Nephron (organoid): ENCODE measurements around the gene MCF2L.

Experiments
- H3K27ac Mint-ChIP-seq, 3 experiments: 2 replicates each; pipeline ENCODE4 v1.8.0; 2020; ENCODE audit warnings: mixed read lengths in 3 of 3, mild to moderate bottlenecking in 2 of 3, moderate library complexity in 1 of 3
- H3K27me3 Mint-ChIP-seq: 2 replicates; pipeline ENCODE4 v1.8.0; 2021; ENCODE audit warnings: low read depth, mild to moderate bottlenecking, moderate library complexity, mixed read lengths
- H3K36me3 Mint-ChIP-seq: 2 replicates; pipeline ENCODE4 v1.8.0; 2020; ENCODE audit warnings: low read depth, mixed read lengths
- H3K4me1 Mint-ChIP-seq: 2 replicates; pipeline ENCODE4 v1.8.0; 2020; ENCODE audit warnings: mixed read lengths
- H3K4me3 Mint-ChIP-seq, 3 experiments: 2 replicates each; pipeline ENCODE4 v1.8.0; 2020; ENCODE audit warnings: mild to moderate bottlenecking in 3 of 3, mixed read lengths in 3 of 3, moderate library complexity in 2 of 3
- H3K9me3 Mint-ChIP-seq: 2 replicates; pipeline ENCODE4 v1.8.0; 2020; ENCODE audit warnings: mixed read lengths
- TF ChIP-seq, protein P1 (sequence below), 3 experiments: fragments of 200-600 bp; sonication (generic); IDR thresholded peaks; one replicate each; pipeline ENCODE4 v1.5.0; 2021; ENCODE audit warnings: antibody characterized with exemption in 3 of 3; ENCODE audit not compliant: unreplicated experiment in 3 of 3

Gene MCF2L

DNA sequence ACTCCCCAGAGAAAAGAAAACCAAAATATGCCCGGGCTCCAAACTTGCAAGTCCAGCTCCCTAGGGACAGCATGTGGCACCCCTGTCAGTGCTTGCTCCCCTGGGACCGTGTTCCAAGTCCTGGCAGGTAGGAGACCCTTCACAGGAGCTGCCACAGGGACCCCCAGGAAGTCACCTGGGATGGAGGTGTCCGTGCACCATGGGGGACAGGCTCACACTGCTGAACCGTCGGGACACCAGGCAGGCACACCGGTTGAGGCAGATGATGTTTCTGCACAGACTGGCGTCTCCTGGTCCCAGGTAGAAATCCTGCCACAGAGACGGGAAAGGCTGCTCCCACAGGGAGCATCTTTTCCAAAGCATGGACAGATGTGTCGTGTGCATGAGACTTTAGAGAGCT, 177.7 kb downstream of the MCF2L start:
- Mint-ChIP-seq H3K36me3 (no peaks in the 10 kb centered on the region), H3K4me3 (no peak overlapping the region), H3K9me3 (no peaks in the 10 kb centered on the region), H3K27me3 (no peaks in the 10 kb centered on the region), H3K4me1 (peaks cover 7% of the 10 kb centered on the region), H3K27ac (peak overlapping the region in 1 of 3 experiments; percentile 48)
- TF ChIP-seq, protein P1, sequence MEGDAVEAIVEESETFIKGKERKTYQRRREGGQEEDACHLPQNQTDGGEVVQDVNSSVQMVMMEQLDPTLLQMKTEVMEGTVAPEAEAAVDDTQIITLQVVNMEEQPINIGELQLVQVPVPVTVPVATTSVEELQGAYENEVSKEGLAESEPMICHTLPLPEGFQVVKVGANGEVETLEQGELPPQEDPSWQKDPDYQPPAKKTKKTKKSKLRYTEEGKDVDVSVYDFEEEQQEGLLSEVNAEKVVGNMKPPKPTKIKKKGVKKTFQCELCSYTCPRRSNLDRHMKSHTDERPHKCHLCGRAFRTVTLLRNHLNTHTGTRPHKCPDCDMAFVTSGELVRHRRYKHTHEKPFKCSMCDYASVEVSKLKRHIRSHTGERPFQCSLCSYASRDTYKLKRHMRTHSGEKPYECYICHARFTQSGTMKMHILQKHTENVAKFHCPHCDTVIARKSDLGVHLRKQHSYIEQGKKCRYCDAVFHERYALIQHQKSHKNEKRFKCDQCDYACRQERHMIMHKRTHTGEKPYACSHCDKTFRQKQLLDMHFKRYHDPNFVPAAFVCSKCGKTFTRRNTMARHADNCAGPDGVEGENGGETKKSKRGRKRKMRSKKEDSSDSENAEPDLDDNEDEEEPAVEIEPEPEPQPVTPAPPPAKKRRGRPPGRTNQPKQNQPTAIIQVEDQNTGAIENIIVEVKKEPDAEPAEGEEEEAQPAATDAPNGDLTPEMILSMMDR (IDR thresholded peaks at IDR 0.05; ENCODE audit: unreplicated experiment in 3 of 3) = no peak

DNA sequence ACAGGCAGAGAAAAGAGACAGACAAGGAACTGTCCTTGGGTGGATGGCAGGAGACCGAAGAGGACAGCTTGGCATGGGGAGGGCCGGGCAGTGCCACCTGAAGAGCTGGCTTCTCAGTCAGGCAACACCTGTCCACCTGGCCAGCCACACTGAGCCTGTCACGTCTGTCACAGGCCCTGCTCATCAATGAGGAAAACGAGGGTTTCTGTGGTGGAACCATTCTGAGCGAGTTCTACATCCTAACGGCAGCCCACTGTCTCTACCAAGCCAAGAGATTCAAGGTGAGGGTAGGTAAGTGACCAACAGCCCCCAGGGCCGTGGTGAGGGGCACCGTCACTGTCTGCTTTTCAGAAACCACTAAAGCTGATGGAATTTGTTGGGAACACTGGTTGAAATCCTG, 178.2 kb downstream of the MCF2L start:
- peak overlapping the region in 1 of 3 experiments; percentile 48 for H3K27ac Mint-ChIP-seq
- H3K9me3 Mint-ChIP-seq = no peaks in the 10 kb centered on the region
- no peak overlapping the region for H3K4me3 Mint-ChIP-seq
- peaks cover 9% of the 10 kb centered on the region for H3K4me1 Mint-ChIP-seq
- H3K36me3 Mint-ChIP-seq = no peaks in the 10 kb centered on the region
- TF ChIP-seq, protein P1 (IDR thresholded peaks at IDR 0.05; ENCODE audit: unreplicated experiment in 3 of 3) = no peak
- peaks cover 2% of the 10 kb centered on the region for H3K27me3 Mint-ChIP-seq

DNA sequence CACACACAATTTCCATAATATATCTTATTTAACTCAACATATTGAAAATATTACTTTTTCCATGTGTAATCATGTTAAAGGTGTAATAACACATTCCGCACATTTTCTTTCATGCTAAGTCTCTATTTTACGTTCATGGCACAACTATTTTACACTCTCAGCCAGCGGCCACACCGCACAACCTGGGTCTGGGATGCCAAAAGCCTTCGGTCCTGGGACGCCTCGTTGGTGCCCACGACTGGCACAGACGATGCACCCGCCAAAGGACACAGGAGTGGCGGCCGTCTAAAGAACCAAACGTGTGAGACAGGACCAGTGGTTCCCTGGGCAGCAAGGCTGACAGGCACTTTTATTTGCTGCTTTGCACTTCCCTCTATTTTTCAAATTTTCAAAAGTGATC, 179.4 kb downstream of the MCF2L start:
- Mint-ChIP-seq H3K27me3 (peaks cover 10% of the 10 kb centered on the region), H3K36me3 (no peaks in the 10 kb centered on the region), H3K27ac (no peak overlapping the region), H3K4me3 (no peak overlapping the region), H3K4me1 (peaks cover 17% of the 10 kb centered on the region), H3K9me3 (no peaks in the 10 kb centered on the region)
- TF ChIP-seq, protein P1 (IDR thresholded peaks at IDR 0.05; ENCODE audit: unreplicated experiment in 3 of 3) = no peak

DNA sequence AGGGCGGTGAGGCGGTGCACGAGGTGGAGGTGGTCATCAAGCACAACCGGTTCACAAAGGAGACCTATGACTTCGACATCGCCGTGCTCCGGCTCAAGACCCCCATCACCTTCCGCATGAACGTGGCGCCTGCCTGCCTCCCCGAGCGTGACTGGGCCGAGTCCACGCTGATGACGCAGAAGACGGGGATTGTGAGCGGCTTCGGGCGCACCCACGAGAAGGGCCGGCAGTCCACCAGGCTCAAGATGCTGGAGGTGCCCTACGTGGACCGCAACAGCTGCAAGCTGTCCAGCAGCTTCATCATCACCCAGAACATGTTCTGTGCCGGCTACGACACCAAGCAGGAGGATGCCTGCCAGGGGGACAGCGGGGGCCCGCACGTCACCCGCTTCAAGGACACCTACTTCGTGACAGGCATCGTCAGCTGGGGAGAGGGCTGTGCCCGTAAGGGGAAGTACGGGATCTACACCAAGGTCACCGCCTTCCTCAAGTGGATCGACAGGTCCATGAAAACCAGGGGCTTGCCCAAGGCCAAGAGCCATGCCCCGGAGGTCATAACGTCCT, 180.0 kb downstream of the MCF2L start:
- Mint-ChIP-seq H3K4me3 (no peak overlapping the region), H3K27ac (no peak overlapping the region), H3K9me3 (no peaks in the 10 kb centered on the region), H3K4me1 (peaks cover 17% of the 10 kb centered on the region), H3K36me3 (no peaks in the 10 kb centered on the region), H3K27me3 (peaks cover 12% of the 10 kb centered on the region)
- TF ChIP-seq, protein P1 (IDR thresholded peaks at IDR 0.05; ENCODE audit: unreplicated experiment in 3 of 3) = no peak
